Loucy (cell line): ENCODE data around the gene KIAA0753.
"Not testable (repeated sequence)": the region's sequence is repeated elsewhere in the genome, so short reads cannot be mapped to it uniquely, and the experiment has no call there.

ENCODE experiments used
- EZH2phosphoT487 ChIP-seq: fragments of 200-600 bp; IDR thresholded peaks from 2 replicates; pipeline ENCODE4 v1.6.1; 2018; ENCODE audit warnings: antibody characterized with exemption, mild to moderate bottlenecking, moderate library complexity, borderline replicate concordance
- TF ChIP-seq, protein P1 (sequence below): fragments of 200-600 bp; sonication (generic); conservative IDR thresholded peaks from 2 replicates; pipeline ENCODE4 v1.5.1; 2014; ENCODE audit warnings: mild to moderate bottlenecking, antibody characterized with exemption, low read length

DNA sequence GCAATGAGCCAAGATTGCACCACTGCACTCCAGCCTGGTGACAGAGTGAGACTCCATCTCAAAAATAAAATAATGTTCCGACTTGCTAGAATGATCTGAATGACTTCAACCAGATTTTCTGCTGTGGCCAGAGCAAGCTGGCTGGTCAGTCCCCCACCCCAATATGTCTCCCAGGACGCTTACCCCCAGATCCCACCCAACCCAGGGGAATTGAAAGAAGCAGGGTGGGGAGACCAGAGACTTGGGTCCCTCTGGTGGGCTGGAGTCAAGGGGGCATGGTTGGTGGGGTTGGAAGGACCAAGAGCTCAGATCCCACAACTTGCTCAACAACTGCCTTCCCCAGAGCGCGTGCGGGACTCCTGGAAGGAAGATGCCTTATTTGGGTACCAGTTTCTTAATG lies 17.9 kb upstream of the KIAA0753 start:
- TF ChIP-seq, protein P1, sequence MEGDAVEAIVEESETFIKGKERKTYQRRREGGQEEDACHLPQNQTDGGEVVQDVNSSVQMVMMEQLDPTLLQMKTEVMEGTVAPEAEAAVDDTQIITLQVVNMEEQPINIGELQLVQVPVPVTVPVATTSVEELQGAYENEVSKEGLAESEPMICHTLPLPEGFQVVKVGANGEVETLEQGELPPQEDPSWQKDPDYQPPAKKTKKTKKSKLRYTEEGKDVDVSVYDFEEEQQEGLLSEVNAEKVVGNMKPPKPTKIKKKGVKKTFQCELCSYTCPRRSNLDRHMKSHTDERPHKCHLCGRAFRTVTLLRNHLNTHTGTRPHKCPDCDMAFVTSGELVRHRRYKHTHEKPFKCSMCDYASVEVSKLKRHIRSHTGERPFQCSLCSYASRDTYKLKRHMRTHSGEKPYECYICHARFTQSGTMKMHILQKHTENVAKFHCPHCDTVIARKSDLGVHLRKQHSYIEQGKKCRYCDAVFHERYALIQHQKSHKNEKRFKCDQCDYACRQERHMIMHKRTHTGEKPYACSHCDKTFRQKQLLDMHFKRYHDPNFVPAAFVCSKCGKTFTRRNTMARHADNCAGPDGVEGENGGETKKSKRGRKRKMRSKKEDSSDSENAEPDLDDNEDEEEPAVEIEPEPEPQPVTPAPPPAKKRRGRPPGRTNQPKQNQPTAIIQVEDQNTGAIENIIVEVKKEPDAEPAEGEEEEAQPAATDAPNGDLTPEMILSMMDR, result not testable (repeated sequence)
- not testable (repeated sequence) for TF ChIP-seq EZH2phosphoT487
